Endothelial cell of umbilical vein (primary cell): ENCODE results near the gene CASP9. TPM values are rescaled to one million over a fixed set of nuclear protein-coding genes. Genes with fewer than 3 reads are reported as not detected.

Experiments used
- BruUV-seq: library from RNA; stranded (reverse); fragments of 400-500 nt; replicated peaks from 2 replicates; lab custom pipeline; 2021; lab: Mats Ljungman, UMichigan
- CTCF ChIA-PET: fragments of 300-600, 350-600 bp; sonication (Branson Sonifier 250); formaldehyde crosslinking; loops from one replicate; lab custom pipeline; 2021; ENCODE audit warnings: antibody characterized with exemption, inconsistent platforms; lab: Charles Lee
- POLR2A ChIA-PET: fragments of 300-600, 350-600 bp; sonication (Branson Sonifier 250); formaldehyde crosslinking; loops from one replicate; lab custom pipeline; 2021; ENCODE audit warnings: antibody characterized with exemption, inconsistent platforms; lab: Charles Lee
- DNase-seq: peaks from one replicate; pipeline ENCODE4 v3.0.0-alpha.2; 2011; ENCODE audit warnings: low read depth, low spot score
- FAIRE-seq: peaks from 2 replicates; lab custom pipeline; 2011; peaks lifted over from hg19 to GRCh38; lab: Jason Lieb, UNC
- H2AFZ ChIP-seq: 2 replicates; pipeline ENCODE4 v1.6.0; 2012; ENCODE audit warnings: low read depth, low read length, control low read depth, inconsistent platforms
- H3K27ac ChIP-seq: 2 replicates; pipeline ENCODE4 v1.5.1; 2011; ENCODE audit warnings: low read depth, mild to moderate bottlenecking, control low read depth, low read length, moderate library complexity; ENCODE audit not compliant: insufficient read depth
- H3K27me3 ChIP-seq, 2 experiments: 2 replicates each; pipeline versions ENCODE4 v1.6.0 to v1.6.1; 2011; ENCODE audit warnings: low read length in 2 of 2, mixed read lengths in 1 of 2; ENCODE audit not compliant: control insufficient read depth in 2 of 2, insufficient read depth in 2 of 2
- H3K36me3 ChIP-seq, 2 experiments: 2 replicates in 1 of 2; 3 replicates in 1 of 2; pipeline ENCODE4 v1.5.1; 2011; ENCODE audit warnings: low read length in 2 of 2, mild to moderate bottlenecking in 1 of 2, moderate library complexity in 1 of 2; ENCODE audit not compliant: control insufficient read depth in 2 of 2, insufficient read depth in 2 of 2; ENCODE audit errors: extremely low read depth in 1 of 2
- H3K4me1 ChIP-seq: 3 replicates; pipeline ENCODE4 v1.5.1; 2011; ENCODE audit warnings: mild to moderate bottlenecking, low read length; ENCODE audit not compliant: control insufficient read depth, insufficient read depth; ENCODE audit errors: extremely low read depth
- H3K4me2 ChIP-seq: 2 replicates; pipeline ENCODE4 v1.6.1; 2011; ENCODE audit warnings: low read length, control low read depth, mixed read lengths; ENCODE audit not compliant: insufficient read depth
- H3K4me3 ChIP-seq, 3 experiments: fragments of 200-600 bp in 1 of 3; sonication (generic), shearing (Covaris generic) in 1 of 3; replicated peaks in 1 of 3; 2 replicates each; pipeline ENCODE4 v1.5.1; 2011 to 2016; ENCODE audit warnings: control low read depth in 3 of 3, low read length in 3 of 3, mild to moderate bottlenecking in 2 of 3, inconsistent platforms in 1 of 3, low read depth in 1 of 3, moderate library complexity in 1 of 3; ENCODE audit not compliant: insufficient read depth in 1 of 3
- H3K79me2 ChIP-seq: 2 replicates; pipeline ENCODE4 v1.6.0; 2012; ENCODE audit warnings: low read length, inconsistent platforms; ENCODE audit not compliant: control insufficient read depth, insufficient read depth
- H3K9ac ChIP-seq: replicated peaks from 2 replicates; pipeline ENCODE3; 2011; ENCODE audit warnings: low read length, control low read depth; ENCODE audit not compliant: insufficient read depth; ENCODE audit errors: extremely low read depth
- H3K9me1 ChIP-seq: replicated peaks from 3 replicates; pipeline ENCODE4 v1.6.0; 2011; ENCODE audit warnings: mild to moderate bottlenecking, low read length; ENCODE audit not compliant: control insufficient read depth, insufficient read depth; ENCODE audit errors: extremely low read depth
- H3K9me3 ChIP-seq: replicated peaks from 2 replicates; pipeline ENCODE4 v1.5.1; 2012; ENCODE audit warnings: low read length, inconsistent platforms; ENCODE audit not compliant: control insufficient read depth, insufficient read depth
- H4K20me1 ChIP-seq: replicated peaks from 2 replicates; pipeline ENCODE3; 2011; ENCODE audit warnings: mild to moderate bottlenecking, low read length; ENCODE audit not compliant: control insufficient read depth, insufficient read depth; ENCODE audit errors: extremely low read depth
- CTCF ChIP-seq, 2 donors: IDR thresholded peaks; 1 replicate in 1 of 2; 2 replicates in 1 of 2; pipeline ENCODE4 v1.5.1; 2011; ENCODE audit warnings: low read length in 2 of 2, mild to moderate bottlenecking in 2 of 2, moderate library complexity in 2 of 2, control low read depth in 1 of 2, inconsistent platforms in 1 of 2, low read depth in 1 of 2; ENCODE audit not compliant: insufficient read depth in 1 of 2; ENCODE audit errors: extremely low read depth in 1 of 2
- EZH2 ChIP-seq: IDR thresholded peaks from 2 replicates; pipeline ENCODE4 v1.6.1; 2012; ENCODE audit warnings: borderline replicate concordance, low read depth, mild to moderate bottlenecking, moderate library complexity, low read length, inconsistent platforms; ENCODE audit not compliant: severe bottlenecking
- FOS ChIP-seq: IDR thresholded peaks from 2 replicates; pipeline ENCODE4 v1.6.1; 2011; ENCODE audit warnings: mild to moderate bottlenecking, low read length, moderate library complexity, borderline replicate concordance; ENCODE audit not compliant: insufficient read depth
- GATA2 ChIP-seq: IDR thresholded peaks from 2 replicates; pipeline ENCODE4 v1.7.0; 2011; ENCODE audit warnings: low read depth, mild to moderate bottlenecking, moderate library complexity, mixed read lengths, low read length; ENCODE audit not compliant: insufficient read length, insufficient read depth
- JUN ChIP-seq: IDR thresholded peaks from 2 replicates; pipeline ENCODE4 v1.6.1; 2011; ENCODE audit warnings: borderline replicate concordance, low read depth; ENCODE audit not compliant: insufficient read length, insufficient read depth
- MAX ChIP-seq: IDR thresholded peaks from 2 replicates; pipeline ENCODE4 v1.6.1; 2011; ENCODE audit not compliant: insufficient read depth, insufficient read length
- MYC ChIP-seq: IDR thresholded peaks from one replicate; pipeline ENCODE4 v1.6.1; 2011; ENCODE audit warnings: mild to moderate bottlenecking, low read depth, low read length
- POLR2A ChIP-seq: IDR thresholded peaks from 2 replicates; pipeline ENCODE4 v1.6.1; 2012; ENCODE audit warnings: low read depth, mild to moderate bottlenecking, control low read depth, low read length
- POLR2AphosphoS5 ChIP-seq: IDR thresholded peaks from 2 replicates; pipeline ENCODE4 v1.6.1; 2012; ENCODE audit warnings: low read depth, mild to moderate bottlenecking, control low read depth, low read length, moderate library complexity; ENCODE audit not compliant: insufficient read depth
- dilution Hi-C: fragments of 300-500 bp; cut with MboI; formaldehyde crosslinking; loops from one replicate; pipeline ENCODE4 v1.15.0; 2019; ENCODE audit warnings: low sequenced_read_pairs; ENCODE audit not compliant: extremely low pct_ligation_motif_present
- intact Hi-C: fragments of 100-400 bp; cut with micrococcal nuclease; formaldehyde crosslinking; loops from one replicate; pipeline ENCODE4 v1.10.0; 2022
- polyA plus RNA-seq, 4 experiments: library from polyadenylated mRNA; depleted of rRNA in 3 of 4; stranded (reverse) in 3 of 4; unstranded in 1 of 4; fragments of >200 nt; gene quantifications; 2 replicates each; pipeline versions ENCODE4 v1.2.1 to v1.2.3, GENCODE V29; 2011 to 2012; ENCODE audit warnings: missing spikeins in 1 of 4
- total RNA-seq: library from RNA; stranded (reverse); gene quantifications from 2 replicates; pipeline ENCODE4 v1.2.3, GENCODE V29; 2021

The CASP9 gene
- total and polyA plus RNA-seq, 2 donors (not counting 3 experiments of a cell fraction or from before 2014, with no cell fraction given), result 10.5 to 14.1 TPM

- intact Hi-C loops, result no loop called here
- H3K9ac ChIP-seq, result no peak overlapping the region
- DNase-seq (no peak), FAIRE-seq (no peak)
- no TSS peak for BruUV-seq
- H3K4me2 ChIP-seq, result no peak overlapping the region
- H3K4me3 ChIP-seq, result no peak overlapping the region
- no peak overlapping the region for H3K27ac ChIP-seq
- no peaks in the 10 kb centered on the region for H3K36me3 ChIP-seq
- no peak for TF ChIP-seq EZH2
- TF ChIP-seq MAX, result no peak
- TF ChIP-seq POLR2AphosphoS5, result no peak
- no peak for TF ChIP-seq MYC
- TF ChIP-seq POLR2A, result no peak
- no peak for TF ChIP-seq JUN
- no peak for TF ChIP-seq FOS
- TF ChIP-seq CTCF (IDR thresholded peaks at IDR 0.05; ENCODE audit: extremely low read depth in 1 of 2, insufficient read depth in 1 of 2, low read depth in 1 of 2, low read length in 2 of 2), result no peak
- no peak for TF ChIP-seq GATA2
- no peak overlapping the region for H2AFZ ChIP-seq
- no peaks in the 10 kb centered on the region for H3K27me3 ChIP-seq
- H4K20me1 ChIP-seq, result no peaks in the 10 kb centered on the region
- dilution Hi-C loops, result no loop called here
- H3K9me3 ChIP-seq, result no peaks in the 10 kb centered on the region
- ChIA-PET POLR2A (no interaction called here), CTCF (no interaction called here)
- no peaks in the 10 kb centered on the region for H3K79me2 ChIP-seq
- H3K4me1 ChIP-seq, result no peaks in the 10 kb centered on the region
- H3K9me1 ChIP-seq, result no peaks in the 10 kb centered on the region
These were observed 70.3 kb downstream of the CASP9 start for GRCh38 chr1:15453734-15454133.
